A549 treated with AZD2906 at 1 μM for 4 hours (cell line): ENCODE measurements around the gene TDRD7. TPM values are rescaled to one million over a fixed set of nuclear protein-coding genes. Genes with fewer than 3 reads are reported as not detected.

Experiments
- total RNA-seq: library from RNA; stranded (reverse); fragments of 200-300 nt; extraction: Qiagen RNA extraction; gene quantifications from 5 replicates; pipeline ENCODE4 v1.2.3, GENCODE V29; 2022

TDRD7 gene, protein sequence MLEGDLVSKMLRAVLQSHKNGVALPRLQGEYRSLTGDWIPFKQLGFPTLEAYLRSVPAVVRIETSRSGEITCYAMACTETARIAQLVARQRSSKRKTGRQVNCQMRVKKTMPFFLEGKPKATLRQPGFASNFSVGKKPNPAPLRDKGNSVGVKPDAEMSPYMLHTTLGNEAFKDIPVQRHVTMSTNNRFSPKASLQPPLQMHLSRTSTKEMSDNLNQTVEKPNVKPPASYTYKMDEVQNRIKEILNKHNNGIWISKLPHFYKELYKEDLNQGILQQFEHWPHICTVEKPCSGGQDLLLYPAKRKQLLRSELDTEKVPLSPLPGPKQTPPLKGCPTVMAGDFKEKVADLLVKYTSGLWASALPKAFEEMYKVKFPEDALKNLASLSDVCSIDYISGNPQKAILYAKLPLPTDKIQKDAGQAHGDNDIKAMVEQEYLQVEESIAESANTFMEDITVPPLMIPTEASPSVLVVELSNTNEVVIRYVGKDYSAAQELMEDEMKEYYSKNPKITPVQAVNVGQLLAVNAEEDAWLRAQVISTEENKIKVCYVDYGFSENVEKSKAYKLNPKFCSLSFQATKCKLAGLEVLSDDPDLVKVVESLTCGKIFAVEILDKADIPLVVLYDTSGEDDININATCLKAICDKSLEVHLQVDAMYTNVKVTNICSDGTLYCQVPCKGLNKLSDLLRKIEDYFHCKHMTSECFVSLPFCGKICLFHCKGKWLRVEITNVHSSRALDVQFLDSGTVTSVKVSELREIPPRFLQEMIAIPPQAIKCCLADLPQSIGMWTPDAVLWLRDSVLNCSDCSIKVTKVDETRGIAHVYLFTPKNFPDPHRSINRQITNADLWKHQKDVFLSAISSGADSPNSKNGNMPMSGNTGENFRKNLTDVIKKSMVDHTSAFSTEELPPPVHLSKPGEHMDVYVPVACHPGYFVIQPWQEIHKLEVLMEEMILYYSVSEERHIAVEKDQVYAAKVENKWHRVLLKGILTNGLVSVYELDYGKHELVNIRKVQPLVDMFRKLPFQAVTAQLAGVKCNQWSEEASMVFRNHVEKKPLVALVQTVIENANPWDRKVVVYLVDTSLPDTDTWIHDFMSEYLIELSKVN
- 10.9 to 14.2 TPM (median 11.6 TPM) in 5 replicates for total RNA-seq

DNA sequence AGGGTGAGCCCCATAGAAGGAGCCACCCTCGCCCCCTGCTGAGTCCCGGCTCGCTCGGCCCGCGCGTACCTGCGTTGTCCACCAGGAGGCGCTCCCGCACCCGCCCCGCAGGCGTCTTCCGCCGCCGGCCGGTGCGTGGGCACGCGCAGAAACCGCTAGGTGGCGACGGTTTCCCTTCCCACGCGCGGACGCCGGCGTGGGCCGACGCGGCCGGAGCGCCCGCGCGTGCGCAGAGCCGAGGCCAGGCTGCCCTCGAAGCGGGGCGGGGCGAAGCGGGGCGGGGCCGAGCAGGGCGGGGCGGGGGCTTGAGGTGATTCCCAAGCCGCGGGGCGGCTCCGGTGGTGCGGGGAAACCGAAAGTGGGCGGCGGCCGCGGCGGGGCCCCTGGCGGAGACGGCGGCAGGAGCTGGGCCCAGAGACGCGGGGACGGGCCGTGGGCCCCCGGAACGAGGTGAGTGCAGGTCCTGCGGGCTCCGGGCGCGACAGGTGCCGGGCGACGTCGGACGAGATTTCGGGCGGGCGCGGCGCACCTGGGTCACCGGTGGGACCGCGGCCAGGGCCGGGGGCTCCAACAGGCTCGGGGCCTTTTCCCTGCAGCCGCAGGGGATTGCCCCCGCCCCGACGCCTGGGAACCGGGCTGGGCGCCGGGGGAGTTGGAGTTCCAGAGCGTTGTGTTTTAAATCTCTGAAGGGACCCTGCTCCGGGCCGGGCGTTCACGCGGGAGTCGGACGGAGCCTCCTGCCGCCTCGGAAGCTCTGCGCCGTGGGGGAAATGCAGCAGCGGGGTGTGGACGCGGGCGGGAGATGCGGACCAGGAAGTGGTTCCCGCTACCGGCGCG lies at the start of gene TDRD7:
TDRD7 (plus strand) TSS at position 308 of the 837 bp plus-strand sequence. CDS start 16,370 bp downstream, outside the sequence.

DNA sequence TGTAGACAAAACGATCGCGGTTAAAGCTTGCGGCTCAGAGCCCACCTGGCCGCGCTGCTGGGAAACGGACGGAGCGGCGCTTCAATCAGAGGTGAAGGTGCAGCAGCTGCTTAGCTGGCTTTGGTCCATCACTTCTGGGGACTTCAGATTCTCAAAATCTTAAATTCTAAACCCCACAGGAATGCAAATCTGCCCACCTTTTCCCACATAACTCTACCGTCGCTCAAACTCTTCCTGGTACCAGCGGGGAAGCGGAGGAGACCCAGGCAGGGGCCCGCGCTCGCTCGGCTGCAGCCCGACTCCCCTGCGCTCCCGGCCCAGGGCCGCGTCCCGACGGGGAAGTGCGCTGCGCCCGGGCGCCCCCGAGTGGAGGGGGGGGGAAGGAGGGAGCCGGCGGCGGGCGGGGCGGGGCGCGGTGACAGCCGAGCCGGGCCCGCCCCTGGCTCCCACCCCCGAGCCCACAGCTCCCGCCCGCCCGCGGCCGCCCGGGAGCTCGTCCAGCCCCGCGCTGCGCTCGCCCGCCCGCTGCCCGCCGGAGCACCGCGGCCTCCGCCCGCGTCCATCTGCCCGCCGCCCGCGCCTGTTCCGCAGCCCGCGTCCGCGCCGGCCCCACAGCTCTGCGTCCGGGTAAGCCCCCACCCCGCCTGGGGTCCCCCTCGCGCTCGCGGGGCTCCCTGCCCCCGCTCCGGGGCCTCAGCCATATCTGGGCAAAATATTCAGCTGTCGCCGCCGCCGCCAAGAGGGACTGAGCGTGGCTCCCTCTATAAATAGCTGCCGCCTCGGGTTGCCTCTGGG lies 89.5 kb downstream of the TDRD7 start, which contains the start of gene TMOD1:
TMOD1 (plus strand) TSS at position 490 of the 795 bp plus-strand sequence. CDS start 22,523 bp downstream, outside the sequence.

Other genes with a start within 250 kb of the TDRD7 start
- gene CCDC180, start 104.4 kb upstream of the TDRD7 start, total RNA-seq: 0.26 to 0.58 TPM (median 0.35 TPM) in 5 replicates
- gene TMOD1, start 89.6 kb downstream of the TDRD7 start, total RNA-seq: 1.3 to 2.0 TPM (median 1.6 TPM) in 5 replicates
- gene TSTD2, start 221.3 kb downstream of the TDRD7 start, total RNA-seq: 9.1 to 10.5 TPM (median 9.3 TPM) in 5 replicates
- gene NCBP1, start 221.7 kb downstream of the TDRD7 start, total RNA-seq: 22.5 to 25.9 TPM (median 25.2 TPM) in 5 replicates